Mesendoderm (in vitro differentiated cells): ENCODE results near the gene RAB14.

Experiments
- DNase-seq: peaks from one replicate; pipeline ENCODE4 v3.0.0; 2013
- H2AK5ac ChIP-seq: 2 replicates; pipeline ENCODE4 v1.6.1; 2013; ENCODE audit warnings: low read length, inconsistent platforms
- H2BK120ac ChIP-seq: 2 replicates; pipeline ENCODE4 v1.6.1; 2013; ENCODE audit warnings: low read depth, mild to moderate bottlenecking, low read length, moderate library complexity, mixed read lengths
- H2BK15ac ChIP-seq: replicated peaks from 2 replicates; pipeline ENCODE4 v1.6.1; 2013; ENCODE audit warnings: low read depth, mild to moderate bottlenecking, moderate library complexity
- H2BK5ac ChIP-seq: 2 replicates; pipeline ENCODE4 v1.6.1; 2013; ENCODE audit warnings: low read length, inconsistent platforms
- H3K18ac ChIP-seq: 2 replicates; pipeline ENCODE4 v1.6.1; 2013; ENCODE audit warnings: mild to moderate bottlenecking, low read length, mixed read lengths
- H3K23ac ChIP-seq: one replicate; pipeline ENCODE4 v1.6.1; 2013; ENCODE audit warnings: low read length
- H3K27ac ChIP-seq: 2 replicates; pipeline ENCODE4 v1.5.1; 2013; ENCODE audit warnings: low read depth, mild to moderate bottlenecking, inconsistent platforms, low read length, moderate library complexity
- H3K27me3 ChIP-seq: 2 replicates; pipeline ENCODE4 v1.6.1; 2013; ENCODE audit warnings: low read length, control low read depth, mild to moderate bottlenecking, inconsistent platforms; ENCODE audit not compliant: insufficient read depth, poor library complexity
- H3K36me3 ChIP-seq: 2 replicates; pipeline ENCODE4 v1.6.1; 2013; ENCODE audit warnings: low read length, inconsistent platforms; ENCODE audit not compliant: control insufficient read depth, insufficient read depth
- H3K4ac ChIP-seq: one replicate; pipeline ENCODE4 v1.6.1; 2013; ENCODE audit warnings: low read depth, mild to moderate bottlenecking, low read length, moderate library complexity
- H3K4me1 ChIP-seq: 2 replicates; pipeline ENCODE4 v1.6.1; 2013; ENCODE audit warnings: low read depth, low read length, inconsistent platforms; ENCODE audit not compliant: control insufficient read depth
- H3K4me2 ChIP-seq: 2 replicates; pipeline ENCODE4 v1.6.1; 2013; ENCODE audit warnings: low read length
- H3K4me3 ChIP-seq: 2 replicates; pipeline ENCODE4 v1.5.1; 2013; ENCODE audit warnings: mild to moderate bottlenecking, low read length
- H3K56ac ChIP-seq: one replicate; pipeline ENCODE4 v1.6.1; 2013; ENCODE audit warnings: low read length
- H3K79me1 ChIP-seq: 2 replicates; pipeline ENCODE4 v1.6.1; 2013; ENCODE audit warnings: low read length, inconsistent platforms
- H3K79me2 ChIP-seq: 2 replicates; pipeline ENCODE4 v1.6.1; 2013; ENCODE audit warnings: mild to moderate bottlenecking, low read length; ENCODE audit not compliant: control insufficient read depth, insufficient read depth
- H3K9ac ChIP-seq: 2 replicates; pipeline ENCODE4 v1.6.1; 2013; ENCODE audit warnings: low read length, inconsistent platforms
- H4K5ac ChIP-seq: one replicate; pipeline ENCODE4 v1.6.1; 2013; ENCODE audit warnings: low read length
- H4K8ac ChIP-seq: one replicate; pipeline ENCODE4 v1.6.1; 2013; ENCODE audit warnings: low read depth, mild to moderate bottlenecking, control low read depth, low read length, moderate library complexity
- WGBS: extraction: QIAGEN DNeasy Blood & Tissue Kit; methylation state at CpG from one replicate; pipeline ENCODE4 v1.1.7; 2013; ENCODE audit warnings: low lambda C conversion rate, missing lambda C conversion rate; ENCODE audit not compliant: insufficient coverage; ENCODE audit errors: extremely low coverage; 5-methylcytosine and 5-hydroxymethylcytosine counted together

RAB14 gene

DNA sequence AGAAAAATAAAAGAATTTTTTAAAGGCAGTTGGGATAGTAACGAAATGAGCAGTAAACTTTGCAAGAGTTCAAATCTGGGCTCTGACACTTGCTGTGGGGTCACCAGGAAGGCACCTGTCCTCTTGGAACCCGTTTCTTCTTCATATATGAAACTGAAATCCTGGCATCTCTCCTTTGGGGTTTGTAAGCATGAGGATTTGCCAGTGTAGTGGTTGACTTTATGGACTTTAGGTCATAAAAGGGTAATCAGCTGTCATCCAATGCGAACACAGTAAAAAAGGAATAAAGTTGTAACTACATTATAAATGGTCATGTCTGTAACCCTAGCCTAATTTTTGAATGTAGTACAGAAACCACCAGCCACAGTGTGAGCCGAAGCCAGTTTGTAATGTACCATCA is 1.3 kb downstream of the RAB14 start:
- Histone ChIP-seq H2BK15ac (no peak overlapping the region), H4K8ac (no peak overlapping the region), H3K36me3 (no peaks in the 10 kb centered on the region), H2AK5ac (no peak overlapping the region), H3K79me1 (peaks cover 4% of the 10 kb centered on the region), H3K4me1 (peaks cover 8% of the 10 kb centered on the region), H3K79me2 (peaks cover 32% of the 10 kb centered on the region), H2BK120ac (no peak overlapping the region), H3K23ac (no peak overlapping the region), H4K5ac (no peak overlapping the region), H3K56ac (peak overlapping the region; percentile 94), H3K4me3 (peak overlapping the region; percentile 88), H3K18ac (no peak overlapping the region), H3K4ac (no peak overlapping the region), H2BK5ac (no peak overlapping the region), H3K4me2 (peak overlapping the region; percentile 77), H3K27ac (no peak overlapping the region), H3K9ac (peak overlapping the region; percentile 94), H3K27me3 (no peaks in the 10 kb centered on the region)
- DNase-seq, result no peak
- no CpG with 5 or more reads among the region's 4 CpGs for WGBS

DNA sequence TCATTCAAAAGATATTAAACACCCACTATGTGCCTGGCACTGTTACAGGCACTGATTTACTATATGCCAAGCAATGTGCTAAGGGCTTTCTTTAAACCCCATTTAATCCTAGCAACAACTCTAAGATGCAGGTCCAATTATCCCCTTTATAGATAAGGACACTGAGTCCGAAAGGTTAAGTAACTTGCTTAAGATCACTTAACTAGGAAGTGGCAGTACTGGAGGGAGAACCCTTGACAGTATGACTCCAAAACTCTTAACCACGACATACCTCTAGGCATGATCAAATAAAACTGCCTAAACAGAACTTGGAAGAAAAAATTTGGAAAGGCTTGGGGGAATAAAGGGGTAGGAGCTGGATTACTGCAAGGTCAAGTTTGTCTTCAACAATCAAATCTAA is 1.7 kb downstream of the RAB14 start:
- Histone ChIP-seq H2BK5ac (no peak overlapping the region), H4K5ac (no peak overlapping the region), H2BK120ac (no peak overlapping the region), H3K79me1 (peaks cover 4% of the 10 kb centered on the region), H3K79me2 (peaks cover 33% of the 10 kb centered on the region), H3K27me3 (no peaks in the 10 kb centered on the region), H3K4me3 (no peak overlapping the region), H3K27ac (no peak overlapping the region), H3K4me1 (peaks cover 8% of the 10 kb centered on the region), H4K8ac (no peak overlapping the region), H2AK5ac (no peak overlapping the region), H2BK15ac (no peak overlapping the region), H3K9ac (peak overlapping the region; percentile 47), H3K36me3 (no peaks in the 10 kb centered on the region), H3K23ac (no peak overlapping the region), H3K4me2 (peak overlapping the region; percentile 77), H3K4ac (no peak overlapping the region), H3K18ac (no peak overlapping the region), H3K56ac (no peak overlapping the region)
- WGBS, result no CpG with 5 or more reads among the region's 2 CpGs
- DNase-seq, result peak; percentile 31

DNA sequence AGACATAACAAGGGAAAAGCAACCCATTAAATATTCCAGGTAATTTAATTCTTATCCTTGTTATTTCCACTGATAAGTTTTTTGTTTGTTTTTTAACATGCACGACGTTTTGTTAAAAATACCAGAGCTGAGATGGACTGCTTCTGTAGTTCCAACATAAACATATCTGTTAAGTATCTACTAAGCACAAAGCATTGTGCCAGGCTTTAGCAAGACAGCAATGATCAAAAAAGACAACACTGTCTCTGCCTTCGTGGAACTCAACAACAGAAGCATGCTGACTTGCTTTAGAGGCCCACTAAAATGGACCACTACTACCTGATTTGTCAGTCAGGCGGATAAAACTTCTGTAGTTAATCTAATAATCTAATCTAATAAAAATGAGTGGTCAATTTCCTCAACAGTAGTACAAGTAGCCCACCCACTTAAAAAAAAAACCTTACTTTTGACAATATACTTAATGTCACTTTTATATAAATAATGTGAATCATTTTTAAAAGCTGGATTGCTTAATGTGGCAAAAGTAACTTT is 3.1 kb downstream of the RAB14 start:
- Histone ChIP-seq H2BK5ac (no peak overlapping the region), H2BK15ac (no peak overlapping the region), H3K27me3 (no peaks in the 10 kb centered on the region), H2BK120ac (no peak overlapping the region), H3K27ac (no peak overlapping the region), H2AK5ac (no peak overlapping the region), H3K4me2 (no peak overlapping the region), H3K79me1 (peaks cover 4% of the 10 kb centered on the region), H4K5ac (no peak overlapping the region), H3K36me3 (no peaks in the 10 kb centered on the region), H3K23ac (no peak overlapping the region), H3K4ac (no peak overlapping the region), H3K79me2 (peaks cover 38% of the 10 kb centered on the region), H3K4me1 (peaks cover 8% of the 10 kb centered on the region), H3K9ac (no peak overlapping the region), H4K8ac (no peak overlapping the region), H3K4me3 (no peak overlapping the region), H3K18ac (no peak overlapping the region), H3K56ac (no peak overlapping the region)
- DNase-seq, result no peak
- WGBS, result no CpG with 5 or more reads among the region's 4 CpGs

DNA sequence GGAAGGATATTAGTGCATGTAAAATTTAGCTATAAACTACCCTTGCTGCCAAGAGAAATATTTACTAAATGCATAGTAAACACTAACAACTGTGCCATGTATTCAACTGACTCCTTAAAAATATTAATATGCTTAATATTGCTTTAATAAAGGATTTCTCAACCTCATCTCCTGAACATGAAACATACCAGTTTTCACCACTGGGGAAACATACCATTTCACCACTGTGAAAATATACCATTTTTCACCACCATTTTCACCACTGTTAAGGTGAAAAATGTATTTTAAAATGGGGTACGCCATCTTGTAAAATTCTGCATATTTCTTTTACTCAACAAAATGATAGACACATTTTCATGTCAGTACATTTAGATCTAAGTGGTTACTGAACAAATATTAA is 4.5 kb downstream of the RAB14 start:
- H4K5ac ChIP-seq, result no peak overlapping the region
- H3K56ac ChIP-seq, result no peak overlapping the region
- peaks cover 5% of the 10 kb centered on the region for H3K4me1 ChIP-seq
- no peak overlapping the region for H3K23ac ChIP-seq
- H3K18ac ChIP-seq, result no peak overlapping the region
- no CpG with 5 or more reads among the region's 1 CpG for WGBS
- H3K9ac ChIP-seq, result no peak overlapping the region
- peaks cover 4% of the 10 kb centered on the region for H3K79me1 ChIP-seq
- H3K27ac ChIP-seq, result no peak overlapping the region
- no peak overlapping the region for H2BK120ac ChIP-seq
- no peaks in the 10 kb centered on the region for H3K36me3 ChIP-seq
- H3K4ac ChIP-seq, result no peak overlapping the region
- H3K4me2 ChIP-seq, result no peak overlapping the region
- H2BK5ac ChIP-seq, result no peak overlapping the region
- H4K8ac ChIP-seq, result no peak overlapping the region
- H3K4me3 ChIP-seq, result no peak overlapping the region
- H2BK15ac ChIP-seq, result no peak overlapping the region
- no peak for DNase-seq
- H3K79me2 ChIP-seq, result peaks cover 39% of the 10 kb centered on the region
- H2AK5ac ChIP-seq, result no peak overlapping the region
- H3K27me3 ChIP-seq, result no peaks in the 10 kb centered on the region

DNA sequence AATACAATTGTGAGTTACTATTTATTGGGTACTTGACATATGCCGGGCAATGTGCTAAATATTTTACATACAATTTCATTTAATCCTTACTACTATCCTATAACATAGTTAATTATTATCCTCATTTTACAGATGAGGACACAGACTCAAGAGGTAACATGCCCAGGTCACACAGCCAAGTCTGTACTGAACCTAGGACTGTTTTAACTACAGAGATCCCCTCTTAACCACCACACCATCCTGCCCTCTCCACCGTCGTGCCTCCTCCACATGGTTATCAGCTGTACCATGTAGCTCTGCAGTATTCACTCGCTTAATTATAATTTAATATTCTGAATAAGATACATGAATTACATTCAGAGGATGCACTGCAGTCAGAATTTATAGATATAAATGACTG is 5.3 kb downstream of the RAB14 start:
- H3K27me3 ChIP-seq, result no peaks in the 10 kb centered on the region
- H3K23ac ChIP-seq, result no peak overlapping the region
- no peak overlapping the region for H2AK5ac ChIP-seq
- H2BK5ac ChIP-seq, result no peak overlapping the region
- no peak overlapping the region for H3K18ac ChIP-seq
- H3K79me1 ChIP-seq, result peaks cover 4% of the 10 kb centered on the region
- no peak overlapping the region for H3K27ac ChIP-seq
- H3K79me2 ChIP-seq, result peaks cover 41% of the 10 kb centered on the region
- no peak overlapping the region for H3K4ac ChIP-seq
- no peak overlapping the region for H4K8ac ChIP-seq
- no peak overlapping the region for H2BK120ac ChIP-seq
- no peak overlapping the region for H3K56ac ChIP-seq
- no peak overlapping the region for H4K5ac ChIP-seq
- no peak for DNase-seq
- H3K36me3 ChIP-seq, result no peaks in the 10 kb centered on the region
- H3K4me1 ChIP-seq, result peaks cover 5% of the 10 kb centered on the region
- H3K9ac ChIP-seq, result no peak overlapping the region
- WGBS, result no CpG with 5 or more reads among the region's 4 CpGs
- H3K4me2 ChIP-seq, result no peak overlapping the region
- H2BK15ac ChIP-seq, result no peak overlapping the region
- H3K4me3 ChIP-seq, result no peak overlapping the region

DNA sequence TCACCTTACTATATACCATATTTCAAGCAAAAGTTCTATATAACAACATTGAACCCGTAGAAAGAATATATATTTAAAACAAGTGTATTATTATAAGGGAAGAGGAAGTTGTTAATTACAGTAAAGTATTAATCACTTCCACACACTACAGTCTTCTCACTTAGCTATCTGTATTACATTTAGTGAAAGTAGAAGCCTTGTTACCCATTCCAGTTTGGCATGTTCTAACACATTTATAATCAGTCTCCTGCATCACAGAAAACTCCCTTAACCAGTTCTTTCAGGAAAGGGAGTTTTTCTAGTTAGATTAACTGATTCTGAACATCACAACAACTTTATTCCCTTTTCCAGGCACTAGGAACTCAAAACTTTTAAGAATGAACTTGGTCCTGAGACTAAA is 6.9 kb downstream of the RAB14 start:
- Histone ChIP-seq H2BK15ac (no peak overlapping the region), H3K27ac (no peak overlapping the region), H3K4me2 (no peak overlapping the region), H3K36me3 (no peaks in the 10 kb centered on the region), H3K79me1 (peaks cover 5% of the 10 kb centered on the region), H2BK5ac (no peak overlapping the region), H3K4me1 (peaks cover 1% of the 10 kb centered on the region), H3K79me2 (peaks cover 30% of the 10 kb centered on the region), H3K18ac (no peak overlapping the region), H3K4me3 (no peak overlapping the region), H3K4ac (no peak overlapping the region), H3K56ac (no peak overlapping the region), H2BK120ac (no peak overlapping the region), H4K8ac (no peak overlapping the region), H4K5ac (no peak overlapping the region), H3K9ac (no peak overlapping the region), H2AK5ac (no peak overlapping the region), H3K27me3 (no peaks in the 10 kb centered on the region), H3K23ac (no peak overlapping the region)
- no CpG with 5 or more reads among the region's 1 CpG for WGBS
- no peak for DNase-seq
